Mesenchymal stem cell (in vitro differentiated cells and primary cell): ENCODE data around the gene RAB11B.
A peak's percentile ranks its signal among the peaks of the same experiment; 100 is the strongest.

Experiments used
- DNase-seq: peaks from one replicate; pipeline ENCODE4 v3.0.0-alpha.2; 2013
- H2AFZ ChIP-seq: one replicate; pipeline ENCODE4 v1.6.1; 2013; ENCODE audit warnings: low read depth, mild to moderate bottlenecking, control low read depth, inconsistent platforms, low read length, moderate library complexity
- H2AK5ac ChIP-seq: 2 replicates; pipeline ENCODE4 v1.6.1; 2013; ENCODE audit warnings: low read length, moderate library complexity, mild to moderate bottlenecking, inconsistent platforms; ENCODE audit not compliant: severe bottlenecking
- H2BK120ac ChIP-seq: one replicate; pipeline ENCODE4 v1.6.1; 2013; ENCODE audit warnings: low read depth, mild to moderate bottlenecking, inconsistent platforms, low read length, moderate library complexity
- H2BK12ac ChIP-seq, 2 experiments: one replicate each; pipeline ENCODE4 v1.6.1; 2013; ENCODE audit warnings: inconsistent platforms in 2 of 2, low read length in 2 of 2, mild to moderate bottlenecking in 2 of 2, moderate library complexity in 2 of 2, control low read depth in 1 of 2
- H2BK15ac ChIP-seq: one replicate; pipeline ENCODE4 v1.6.1; 2013; ENCODE audit warnings: mild to moderate bottlenecking, low read depth, inconsistent platforms; ENCODE audit not compliant: poor library complexity, severe bottlenecking
- H2BK5ac ChIP-seq: 2 replicates; pipeline ENCODE4 v1.6.1; 2013; ENCODE audit warnings: low read depth, mild to moderate bottlenecking, low read length, control low read depth, inconsistent platforms; ENCODE audit not compliant: poor library complexity, severe bottlenecking
- H3K14ac ChIP-seq, 2 experiments: one replicate each; pipeline ENCODE4 v1.6.1; 2013; ENCODE audit warnings: inconsistent platforms in 2 of 2, low read length in 2 of 2, control low read depth in 1 of 2, mild to moderate bottlenecking in 1 of 2, moderate library complexity in 1 of 2
- H3K18ac ChIP-seq, 2 experiments: one replicate each; pipeline ENCODE4 v1.6.1; 2013; ENCODE audit warnings: inconsistent platforms in 2 of 2, low read length in 2 of 2, control low read depth in 1 of 2, low read depth in 1 of 2, mild to moderate bottlenecking in 1 of 2
- H3K23ac ChIP-seq, 2 experiments: one replicate each; pipeline ENCODE4 v1.6.1; 2013; ENCODE audit warnings: inconsistent platforms in 2 of 2, low read length in 2 of 2, mild to moderate bottlenecking in 2 of 2, moderate library complexity in 2 of 2, control low read depth in 1 of 2
- H3K27ac ChIP-seq: 2 replicates; pipeline ENCODE4 v1.5.1; 2013; ENCODE audit warnings: mild to moderate bottlenecking, moderate library complexity, low read length, control low read depth, inconsistent platforms; ENCODE audit not compliant: poor library complexity, severe bottlenecking
- H3K27me3 ChIP-seq, 2 experiments: 2 replicates each; pipeline versions ENCODE4 v1.6.1 to v1.7.0; 2013; ENCODE audit warnings: low read length in 2 of 2, mild to moderate bottlenecking in 2 of 2, moderate library complexity in 2 of 2, control low read depth in 1 of 2, inconsistent platforms in 1 of 2; ENCODE audit not compliant: control insufficient read depth in 1 of 2, insufficient read depth in 1 of 2
- H3K36me3 ChIP-seq, 2 experiments: 2 replicates each; pipeline versions ENCODE4 v1.6.1 to v1.7.0; 2013; ENCODE audit warnings: low read length in 2 of 2, control low read depth in 1 of 2, inconsistent platforms in 1 of 2, low read depth in 1 of 2, mild to moderate bottlenecking in 1 of 2; ENCODE audit not compliant: insufficient read depth in 2 of 2, control insufficient read depth in 1 of 2
- H3K4ac ChIP-seq, 2 experiments: one replicate each; pipeline ENCODE4 v1.6.1; 2013; ENCODE audit warnings: inconsistent platforms in 2 of 2, low read length in 2 of 2, mild to moderate bottlenecking in 2 of 2, moderate library complexity in 2 of 2, control low read depth in 1 of 2, low read depth in 1 of 2
- H3K4me1 ChIP-seq: 2 replicates; pipeline ENCODE4 v1.6.1; 2013; ENCODE audit warnings: low read depth, low read length, control low read depth; ENCODE audit not compliant: control insufficient read depth, insufficient read depth
- H3K4me2 ChIP-seq: 2 replicates; pipeline ENCODE4 v1.6.1; 2013; ENCODE audit warnings: low read length, mild to moderate bottlenecking, inconsistent platforms; ENCODE audit not compliant: poor library complexity, severe bottlenecking
- H3K4me3 ChIP-seq, 2 experiments: 2 replicates each; pipeline versions ENCODE4 v1.5.1 to v1.7.0; 2013; ENCODE audit warnings: low read length in 2 of 2, mild to moderate bottlenecking in 2 of 2, control low read depth in 1 of 2, low read depth in 1 of 2; ENCODE audit not compliant: insufficient read depth in 1 of 2
- H3K79me1 ChIP-seq: replicated peaks from 2 replicates; pipeline ENCODE4 v1.6.1; 2013; ENCODE audit warnings: mild to moderate bottlenecking, control low read depth, low read length, inconsistent platforms; ENCODE audit not compliant: poor library complexity, severe bottlenecking
- H3K9ac ChIP-seq: 2 replicates; pipeline ENCODE4 v1.7.0; 2013; ENCODE audit warnings: mild to moderate bottlenecking, low read length, moderate library complexity
- H3K9me3 ChIP-seq: 2 replicates; pipeline ENCODE4 v1.7.0; 2013; ENCODE audit warnings: mild to moderate bottlenecking, low read length; ENCODE audit not compliant: control insufficient read depth
- H4K8ac ChIP-seq: one replicate; pipeline ENCODE4 v1.6.1; 2013; ENCODE audit warnings: inconsistent platforms, mild to moderate bottlenecking, low read length, moderate library complexity
- H4K91ac ChIP-seq: one replicate; pipeline ENCODE4 v1.6.1; 2013; ENCODE audit warnings: mild to moderate bottlenecking, low read length, inconsistent platforms
- WGBS: methylation state at CpG from one replicate; pipeline ENCODE4 v1.1.7; 2013; ENCODE audit warnings: mixed read lengths; 5-methylcytosine and 5-hydroxymethylcytosine counted together

The RAB11B gene

GRCh38 chr19:8366961-8367326 lies 23.2 kb upstream of the RAB11B start:
- Histone ChIP-seq H4K91ac (peak overlapping the region; percentile 98), H2AFZ (no peak overlapping the region), H3K79me1 (peaks cover 10% of the 10 kb centered on the region), H3K4me2 (peak overlapping the region; percentile 82), H2AK5ac (peak overlapping the region; percentile 2), H3K9me3 (no peaks in the 10 kb centered on the region), H3K14ac (peak overlapping the region in 1 of 2 experiments; percentile 77), H3K27ac (peak overlapping the region; percentile 94), H3K4me3 (peak overlapping the region; percentile 45 to 65), H3K23ac (no peak overlapping the region), H3K36me3 (peaks cover 34 to 45% of the 10 kb centered on the region in 2 experiments), H2BK15ac (peak overlapping the region; percentile 65), H4K8ac (peak overlapping the region; percentile 70), H3K27me3 (no peaks in the 10 kb centered on the region), H2BK120ac (peak overlapping the region; percentile 93), H3K9ac (peak overlapping the region; percentile 57), H2BK12ac (peak overlapping the region; percentile 94 to 97), H3K4ac (peak overlapping the region; percentile 86), H3K4me1 (peaks cover 56% of the 10 kb centered on the region), H3K18ac (peak overlapping the region; percentile 87 to 93), H2BK5ac (peak overlapping the region; percentile 66)
- WGBS, result 50% methylated on average over 10 of the region's 13 CpGs
- no peak for DNase-seq

GRCh38 chr19:8367327-8368001 lies 22.7 kb upstream of the RAB11B start:
- H3K79me1 ChIP-seq, result peaks cover 10% of the 10 kb centered on the region
- H3K18ac ChIP-seq, result peak overlapping the region; percentile 87 to 93
- peak overlapping the region; percentile 94 for H3K27ac ChIP-seq
- H3K27me3 ChIP-seq, result no peaks in the 10 kb centered on the region
- peak overlapping the region; percentile 98 for H4K91ac ChIP-seq
- H3K4me3 ChIP-seq, result peak overlapping the region; percentile 45 to 65
- DNase-seq, result peak; percentile 99
- peak overlapping the region; percentile 94 to 97 for H2BK12ac ChIP-seq
- H2AFZ ChIP-seq, result no peak overlapping the region
- H2BK5ac ChIP-seq, result peak overlapping the region; percentile 66
- 19% methylated on average over 21 of the region's 23 CpGs for WGBS
- H3K9me3 ChIP-seq, result no peaks in the 10 kb centered on the region
- peak overlapping the region; percentile 86 for H3K4ac ChIP-seq
- peaks cover 36 to 46% of the 10 kb centered on the region in 2 experiments for H3K36me3 ChIP-seq
- no peak overlapping the region for H3K23ac ChIP-seq
- H2BK120ac ChIP-seq, result no peak overlapping the region
- H3K4me2 ChIP-seq, result peak overlapping the region; percentile 82
- H4K8ac ChIP-seq, result peak overlapping the region; percentile 70
- H3K14ac ChIP-seq, result peak overlapping the region in 1 of 2 experiments; percentile 77
- no peak overlapping the region for H2AK5ac ChIP-seq
- peak overlapping the region; percentile 57 for H3K9ac ChIP-seq
- peaks cover 53% of the 10 kb centered on the region for H3K4me1 ChIP-seq
- peak overlapping the region; percentile 65 for H2BK15ac ChIP-seq

GRCh38 chr19:8370176-8371010 lies 19.8 kb upstream of the RAB11B start:
- peaks cover 59 to 67% of the 10 kb centered on the region in 2 experiments for H3K36me3 ChIP-seq
- H3K9ac ChIP-seq, result peak overlapping the region; percentile 51
- H3K4me2 ChIP-seq, result no peak overlapping the region
- H2AK5ac ChIP-seq, result peak overlapping the region; percentile 49
- peak overlapping the region in 1 of 2 experiments; percentile 46 for H3K4ac ChIP-seq
- 82% methylated on average over 16 of the region's 19 CpGs for WGBS
- no peak overlapping the region for H2AFZ ChIP-seq
- peak overlapping the region in 1 of 2 experiments; percentile 38 for H3K14ac ChIP-seq
- peak overlapping the region; percentile 54 for H4K91ac ChIP-seq
- H3K27ac ChIP-seq, result no peak overlapping the region
- H3K4me1 ChIP-seq, result peaks cover 46% of the 10 kb centered on the region
- H3K4me3 ChIP-seq, result no peak overlapping the region
- H2BK15ac ChIP-seq, result peak overlapping the region; percentile 68
- H3K9me3 ChIP-seq, result no peaks in the 10 kb centered on the region
- H3K23ac ChIP-seq, result no peak overlapping the region
- H3K27me3 ChIP-seq, result no peaks in the 10 kb centered on the region
- H2BK120ac ChIP-seq, result peak overlapping the region; percentile 61
- peak; percentile 71 for DNase-seq
- H4K8ac ChIP-seq, result peak overlapping the region; percentile 52
- peak overlapping the region; percentile 28 to 39 for H2BK12ac ChIP-seq
- H2BK5ac ChIP-seq, result no peak overlapping the region
- H3K18ac ChIP-seq, result peak overlapping the region in 1 of 2 experiments; percentile 28
- H3K79me1 ChIP-seq, result peaks cover 14% of the 10 kb centered on the region
